ENCODE measurements around the gene CDH23. TPM values are rescaled to one million over a fixed set of nuclear protein-coding genes. Genes with fewer than 3 reads are reported as not detected.

The CDH23 gene
- total and polyA plus RNA-seq, 9 of the 15 experiments (the other 6 are each of a cell fraction or from before 2014, with no cell fraction given) = 0.18 to 1.2 (median 0.47) TPM

- TF ChIP-seq ZFP36 (IDR thresholded peaks at IDR 0.05; ENCODE audit: low read depth, low read length, partially characterized antibody) (peak; percentile 47), ZC3H11A (IDR thresholded peaks at IDR 0.05; ENCODE audit: low read depth, low read length) (no peak), CXXC5 (CRISPR knock-in tag; IDR thresholded peaks at IDR 0.05) (no peak), NR3C1 (CRISPR knock-in tag; IDR thresholded peaks at IDR 0.05) (no peak), DNMT1 (IDR thresholded peaks at IDR 0.05) (no peak)
These were observed 278.7 kb downstream of the CDH23 start (continued) for GRCh38 chr10:71675295-71675970.

GRCh38 chr10:71677261-71677660 is 280.5 kb downstream of the CDH23 start:
- Histone ChIP-seq H3K27ac (ENCODE audit: extremely low read depth, low read depth, low read length) (no peak overlapping the region), H3K4me3 (no peak overlapping the region), H3K9me3 (replicated peaks; ENCODE audit: control insufficient read depth, insufficient read depth, low read depth, low read length) (no peaks in the 10 kb centered on the region), H3K27me3 (ENCODE audit: control insufficient read depth in 2 of 2, insufficient read depth in 2 of 2, low read length in 2 of 2) (no peaks in the 10 kb centered on the region), H3K79me2 (ENCODE audit: control insufficient read depth, insufficient read depth, low read length) (no peaks in the 10 kb centered on the region), H3K36me3 (ENCODE audit: control insufficient read depth, insufficient read depth, low read length) (no peaks in the 10 kb centered on the region), H3K9me1 (ENCODE audit: control insufficient read depth, insufficient read depth, low read length) (no peaks in the 10 kb centered on the region), H3K4me2 (ENCODE audit: insufficient read depth, low read length) (no peak overlapping the region), H3K4me1 (replicated peaks in 1 of 2; ENCODE audit: control insufficient read depth in 2 of 2, insufficient read depth in 2 of 2, low read length in 2 of 2) (peaks cover 0 to 21% of the 10 kb centered on the region in 2 experiments; a peak in 2 of 5 replicates), H4K20me1 (replicated peaks; ENCODE audit: control insufficient read depth, insufficient read depth, low read length) (no peaks in the 10 kb centered on the region), H2AFZ (ENCODE audit: low read depth, low read length) (no peak overlapping the region), H3K9ac (ENCODE audit: insufficient read depth in 1 of 2, low read depth in 2 of 2, low read length in 2 of 2) (peak overlapping the region in 1 of 2 experiments; percentile 65; a peak in 1 of 4 replicates)
- WGBS (ENCODE audit: insufficient coverage, low coverage, missing lambda C conversion rate) = 55% methylated on average over 17 of the region's 17 CpGs
- no peak for ATAC-seq
- intact Hi-C loops (cut with micrococcal nuclease) = no loop called here
- FAIRE-seq = no peak
- ChIA-PET POLR2A (interaction anchor here (0.7 to 1.2 kb wide), 2 partner anchors 10 to 54 kb away, joined by 3 to 4 read pairs; no protein-coding TSS in a partner anchor), CTCF (ENCODE audit: low intra/inter-chr PET ratio) (no interaction called here)
- no TSS peak for BruUV-seq (replicated peaks)
- no peak for DNase-seq (ENCODE audit: extremely low read depth in 1 of 4, low spot score in 3 of 4)
- in situ Hi-C loops (cut with MboI) = no loop called here
- no peak for TF ChIP-seq ZHX1 (conservative IDR thresholded peaks at IDR 0.05; ENCODE audit: low read length)
- TF ChIP-seq CHD2 (IDR thresholded peaks at IDR 0.05; ENCODE audit: low read depth, low read length) = no peak
- no peak for TF ChIP-seq ZNF224 (CRISPR knock-in tag; IDR thresholded peaks at IDR 0.05)
- no peak for TF ChIP-seq NFYB (IDR thresholded peaks at IDR 0.05; ENCODE audit: extremely low read depth, insufficient read length)
- TF ChIP-seq HES1 (IDR thresholded peaks at IDR 0.05; ENCODE audit: low read depth) = no peak
- no peak for TF ChIP-seq ZNF324 (CRISPR knock-in tag; IDR thresholded peaks at IDR 0.05)
- TF ChIP-seq ZNF143 (CRISPR knock-in tag; IDR thresholded peaks at IDR 0.05) = no peak
- no peak for TF ChIP-seq COPS2 (conservative IDR thresholded peaks at IDR 0.05)
- TF ChIP-seq FIP1L1 (IDR thresholded peaks at IDR 0.05; ENCODE audit: low read depth, low read length, poor library complexity, severe bottlenecking) = no peak
- TF ChIP-seq TRIM28 (IDR thresholded peaks at IDR 0.05) = no peak
- TF ChIP-seq ZNF75A (CRISPR knock-in tag; IDR thresholded peaks at IDR 0.05) = no peak
- no peak for TF ChIP-seq MCM2 (IDR thresholded peaks at IDR 0.05; ENCODE audit: low read depth)
- TF ChIP-seq HNRNPH1 (optimal IDR thresholded peaks at IDR 0.05; ENCODE audit: low read depth, low read length) = no peak
